Effector memory CD4-positive, alpha-beta T cell (primary cell): Measurements from ENCODE around the gene PIK3CB.

ENCODE experiments used
- DNase-seq, 3 donors: peaks; one replicate each; pipeline ENCODE4 v3.0.0-alpha.2; 2020
- H3K27ac ChIP-seq: 2 replicates; pipeline ENCODE4 v1.7.0; 2013; ENCODE audit warnings: mild to moderate bottlenecking, low read length, moderate library complexity; ENCODE audit not compliant: insufficient read depth, poor library complexity, severe bottlenecking
- H3K27me3 ChIP-seq: replicated peaks from 2 replicates; pipeline ENCODE4 v1.7.0; 2013; ENCODE audit warnings: mild to moderate bottlenecking, low read length; ENCODE audit not compliant: insufficient read depth, control insufficient read depth, poor library complexity, severe bottlenecking
- H3K36me3 ChIP-seq: 2 replicates; pipeline ENCODE4 v1.7.0; 2013; ENCODE audit warnings: mild to moderate bottlenecking, low read length, moderate library complexity; ENCODE audit not compliant: control insufficient read depth, insufficient read depth
- H3K4me1 ChIP-seq: 2 replicates; pipeline ENCODE4 v1.7.0; 2013; ENCODE audit warnings: low read length, mild to moderate bottlenecking; ENCODE audit not compliant: control insufficient read depth, insufficient read depth, poor library complexity, severe bottlenecking
- H3K4me3 ChIP-seq: 2 replicates; pipeline ENCODE4 v1.7.0; 2013; ENCODE audit warnings: low read length, low read depth, mild to moderate bottlenecking; ENCODE audit not compliant: insufficient read depth, poor library complexity, severe bottlenecking
- H3K9me3 ChIP-seq: 2 replicates; pipeline ENCODE4 v1.7.0; 2013; ENCODE audit warnings: mild to moderate bottlenecking, low read length, moderate library complexity; ENCODE audit not compliant: control insufficient read depth

PIK3CB gene

GRCh38 chr3:138863776-138864113 is 29.0 kb upstream of the PIK3CB start:
- no peak overlapping the region for H3K27ac ChIP-seq
- H3K27me3 ChIP-seq: no peaks in the 10 kb centered on the region
- no peaks in the 10 kb centered on the region for H3K36me3 ChIP-seq
- H3K4me1 ChIP-seq: no peaks in the 10 kb centered on the region
- H3K9me3 ChIP-seq: no peaks in the 10 kb centered on the region
- DNase-seq: no peak
- no peak overlapping the region for H3K4me3 ChIP-seq

- no peak overlapping the region for H3K27ac ChIP-seq
- no peaks in the 10 kb centered on the region for H3K27me3 ChIP-seq
- DNase-seq: no peak
Measured at GRCh38 chr3:138862924-138863775, 28.4 kb upstream of the PIK3CB start.

DNA sequence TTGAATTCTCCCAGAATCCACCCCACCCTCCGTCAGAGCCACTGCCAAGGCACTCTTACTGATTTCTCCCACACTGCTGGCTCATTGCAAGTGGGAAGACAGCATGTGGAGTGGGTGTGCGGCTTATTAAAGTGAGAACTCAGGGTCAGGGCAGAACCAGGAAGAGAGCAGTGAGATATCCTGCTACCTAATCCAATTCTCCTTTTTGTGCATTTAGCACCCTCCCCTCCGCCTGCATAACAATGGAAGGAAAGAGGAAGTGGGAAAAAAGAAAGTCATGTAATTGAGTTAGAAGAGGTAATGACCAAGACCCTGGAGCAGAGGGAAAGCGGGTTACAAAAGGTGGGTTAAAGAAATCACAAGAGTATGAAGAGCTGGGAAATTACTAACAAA is 27.8 kb upstream of the PIK3CB start:
- no peak overlapping the region for H3K4me3 ChIP-seq
- no peaks in the 10 kb centered on the region for H3K9me3 ChIP-seq
- DNase-seq: no peak
- no peaks in the 10 kb centered on the region for H3K4me1 ChIP-seq
- no peaks in the 10 kb centered on the region for H3K27me3 ChIP-seq
- no peak overlapping the region for H3K27ac ChIP-seq
- no peaks in the 10 kb centered on the region for H3K36me3 ChIP-seq

More at GRCh38 chr3:138862924-138863775, 28.4 kb upstream of the PIK3CB start:
- Histone ChIP-seq H3K4me1 (no peaks in the 10 kb centered on the region), H3K36me3 (no peaks in the 10 kb centered on the region), H3K9me3 (no peaks in the 10 kb centered on the region), H3K4me3 (no peak overlapping the region)

DNA sequence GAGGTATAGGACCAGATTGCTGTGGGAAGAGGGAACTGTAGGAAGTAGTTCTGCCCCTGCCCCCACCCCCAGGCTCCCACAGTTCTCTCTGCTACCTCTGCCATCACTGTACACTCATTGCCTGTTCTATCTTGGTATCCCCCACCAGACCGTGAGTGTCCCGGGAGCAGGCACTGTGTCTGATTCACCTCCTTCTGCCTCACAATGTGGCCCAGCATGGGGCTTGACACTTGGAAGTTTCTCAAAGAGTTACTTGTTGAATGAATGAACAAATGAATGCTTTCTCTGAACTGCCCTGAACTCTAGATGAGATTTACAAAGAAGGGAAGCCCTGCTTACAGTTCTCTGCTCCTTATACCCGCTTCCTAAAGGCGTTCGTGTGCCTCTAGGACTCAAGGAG is 27.1 kb upstream of the PIK3CB start:
- Histone ChIP-seq H3K36me3 (no peaks in the 10 kb centered on the region), H3K27ac (no peak overlapping the region), H3K9me3 (no peaks in the 10 kb centered on the region), H3K4me1 (no peaks in the 10 kb centered on the region), H3K4me3 (no peak overlapping the region), H3K27me3 (no peaks in the 10 kb centered on the region)
- no peak for DNase-seq

GRCh38 chr3:138856799-138857198 is 22.1 kb upstream of the PIK3CB start:
- no peak for DNase-seq
- H3K4me1 ChIP-seq: no peaks in the 10 kb centered on the region
- no peaks in the 10 kb centered on the region for H3K9me3 ChIP-seq
- no peak overlapping the region for H3K27ac ChIP-seq
- H3K27me3 ChIP-seq: no peaks in the 10 kb centered on the region
- H3K4me3 ChIP-seq: no peak overlapping the region
- H3K36me3 ChIP-seq: no peaks in the 10 kb centered on the region

- no peaks in the 10 kb centered on the region for H3K36me3 ChIP-seq
- H3K4me1 ChIP-seq: no peaks in the 10 kb centered on the region
- no peak for DNase-seq
- no peak overlapping the region for H3K4me3 ChIP-seq
- no peak overlapping the region for H3K27ac ChIP-seq
- H3K27me3 ChIP-seq: no peaks in the 10 kb centered on the region
- H3K9me3 ChIP-seq: no peaks in the 10 kb centered on the region
Measured at GRCh38 chr3:138854940-138855339, 20.2 kb upstream of the PIK3CB start.

DNA sequence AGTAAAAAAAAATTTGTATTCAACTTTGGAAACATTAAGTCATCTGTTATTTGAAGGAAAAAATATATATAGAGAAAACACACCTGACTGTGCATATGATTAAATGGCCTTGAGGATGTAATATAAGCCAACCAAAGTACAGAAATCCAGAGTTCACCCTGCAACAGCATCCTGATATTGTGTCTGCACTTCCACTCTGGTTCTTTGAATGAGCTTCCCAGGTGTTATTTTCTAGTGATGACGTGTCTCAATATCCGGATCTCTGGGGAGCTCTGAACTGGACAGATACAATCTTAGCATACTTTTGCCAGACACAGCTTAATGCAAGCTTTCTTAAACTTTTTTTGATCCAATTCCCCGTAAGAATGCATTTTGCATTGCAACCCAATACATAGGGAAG is 19.5 kb upstream of the PIK3CB start:
- no peak overlapping the region for H3K27ac ChIP-seq

GRCh38 chr3:138850151-138850550 is 15.4 kb upstream of the PIK3CB start:
- no peak overlapping the region for H3K27ac ChIP-seq
- no peaks in the 10 kb centered on the region for H3K9me3 ChIP-seq
- H3K27me3 ChIP-seq: no peaks in the 10 kb centered on the region
- no peaks in the 10 kb centered on the region for H3K4me1 ChIP-seq
- no peaks in the 10 kb centered on the region for H3K36me3 ChIP-seq
- no peak for DNase-seq
- no peak overlapping the region for H3K4me3 ChIP-seq

More for the DNA sequence above, 19.5 kb upstream of the PIK3CB start:
- no peaks in the 10 kb centered on the region for H3K4me1 ChIP-seq
- DNase-seq: no peak
- no peaks in the 10 kb centered on the region for H3K27me3 ChIP-seq
- H3K9me3 ChIP-seq: no peaks in the 10 kb centered on the region
- no peak overlapping the region for H3K4me3 ChIP-seq
- no peaks in the 10 kb centered on the region for H3K36me3 ChIP-seq

DNA sequence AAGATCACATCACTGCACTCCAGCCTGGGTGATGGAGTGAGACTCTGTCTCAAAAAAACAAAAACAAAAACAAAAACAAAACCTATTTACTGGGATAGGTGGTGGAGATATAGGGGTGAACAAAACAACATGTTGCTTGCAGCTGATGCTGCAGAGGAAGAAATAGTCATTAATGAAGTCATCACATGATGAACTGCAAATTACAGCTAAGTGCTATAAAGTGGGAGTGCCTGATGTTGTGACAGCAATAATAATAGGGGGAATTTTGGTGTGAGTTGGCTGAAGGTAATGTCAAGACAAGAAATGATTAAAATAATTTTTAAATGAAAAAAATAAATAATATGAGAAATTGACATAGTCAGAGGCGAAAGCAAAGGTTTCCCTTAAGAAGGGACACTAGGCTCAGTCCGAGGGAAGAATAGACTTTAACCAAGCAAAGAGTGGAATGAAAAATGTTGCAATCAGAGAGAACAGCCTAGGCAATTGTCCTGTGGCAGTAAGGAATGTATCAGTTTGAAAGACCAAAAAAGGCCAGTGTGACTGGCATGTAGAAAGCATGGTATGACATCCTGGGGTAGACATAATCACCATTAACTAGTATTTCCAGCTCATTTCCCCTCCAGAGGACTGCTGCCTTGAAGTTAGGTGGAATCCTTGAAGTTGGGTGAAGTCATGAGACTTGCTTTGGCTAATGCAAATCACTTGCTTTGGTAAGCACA is 14.7 kb upstream of the PIK3CB start:
- Histone ChIP-seq H3K4me3 (no peak overlapping the region), H3K36me3 (no peaks in the 10 kb centered on the region), H3K9me3 (no peaks in the 10 kb centered on the region), H3K4me1 (no peaks in the 10 kb centered on the region), H3K27ac (no peak overlapping the region), H3K27me3 (no peaks in the 10 kb centered on the region)
- DNase-seq: no peak

DNA sequence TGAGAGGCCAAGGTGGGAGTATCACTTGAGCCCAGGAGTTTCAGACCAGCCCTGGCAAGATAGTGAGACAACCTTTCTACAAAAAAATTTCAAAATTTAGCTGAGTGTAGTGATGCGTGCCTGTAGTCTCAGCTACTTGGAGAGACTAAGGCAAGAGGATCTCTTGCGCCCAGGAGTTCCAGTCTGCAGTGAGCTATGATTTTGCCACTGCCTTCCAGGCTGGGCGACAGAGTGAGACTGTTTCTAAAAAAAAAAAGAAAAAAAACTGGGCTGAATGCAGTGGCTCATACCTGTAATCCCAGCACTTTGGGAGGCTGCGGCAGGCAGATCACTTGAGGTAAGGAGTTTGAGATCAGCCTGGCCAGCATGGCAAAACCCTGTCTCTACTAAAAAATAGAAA is 14.0 kb upstream of the PIK3CB start:
- Histone ChIP-seq H3K4me1 (no peaks in the 10 kb centered on the region), H3K27ac (no peak overlapping the region), H3K27me3 (no peaks in the 10 kb centered on the region), H3K4me3 (no peak overlapping the region), H3K9me3 (no peaks in the 10 kb centered on the region), H3K36me3 (no peaks in the 10 kb centered on the region)
- no peak for DNase-seq
